ENCODE measurements around the gene ODAD3.

Gene ODAD3

DNA sequence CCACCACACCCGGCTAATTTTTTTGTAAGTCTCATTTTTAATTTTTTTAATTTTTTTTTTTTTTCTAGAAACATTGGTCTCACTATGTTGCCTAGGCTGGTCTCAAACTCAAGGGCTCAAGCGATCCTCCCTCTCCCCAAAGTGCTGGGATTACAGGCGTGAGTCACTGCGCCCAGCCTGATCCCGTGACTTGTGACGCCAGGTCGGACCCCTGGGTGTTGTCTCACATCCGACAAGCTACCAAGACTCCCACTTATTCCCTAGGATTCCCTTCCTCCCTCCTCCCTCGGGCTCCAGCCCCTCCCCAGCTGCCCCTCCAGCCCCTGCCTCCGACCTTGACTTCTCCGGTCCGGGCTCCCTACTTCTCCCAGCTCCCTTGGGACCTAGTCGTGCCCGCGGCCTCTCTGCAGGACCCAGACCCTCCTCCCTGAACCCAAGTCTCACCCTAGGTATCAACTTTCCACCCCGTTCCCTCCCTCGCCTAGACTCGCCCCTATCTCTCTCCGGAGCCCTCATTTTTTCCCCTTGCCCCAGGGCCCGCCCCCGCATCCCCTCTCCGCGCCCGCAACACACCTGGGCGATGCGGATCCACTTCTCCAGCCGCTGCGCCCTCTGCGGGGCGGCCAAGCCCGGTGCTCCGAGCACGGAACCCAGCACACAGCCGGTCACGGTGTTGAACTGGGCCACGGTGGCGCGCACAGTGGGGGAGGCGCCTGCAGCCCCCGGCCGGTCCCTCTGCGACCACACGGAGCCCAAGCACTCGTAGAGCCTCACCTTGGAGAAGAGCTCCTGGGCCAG is 28.9 kb downstream of the ODAD3 start:
- H3K27me3 ChIP-seq (ENCODE audit: insufficient read depth, low read length, poor library complexity), result no peaks in the 10 kb centered on the region
- DNase-seq (no peak), ATAC-seq (ENCODE audit: insufficient read depth, low read depth) (no peak)
- no peak overlapping the region for H3K9ac ChIP-seq (ENCODE audit: low read depth, low read length)
- H3K79me2 ChIP-seq (ENCODE audit: insufficient read depth, low read length), result no peaks in the 10 kb centered on the region
- H3K4me2 ChIP-seq (ENCODE audit: insufficient read depth, low read length), result no peak overlapping the region
- no peak for TF ChIP-seq EZH2 (IDR thresholded peaks at IDR 0.05; ENCODE audit: borderline replicate concordance, low read depth, low read length, severe bottlenecking)
- TF ChIP-seq, protein P1, sequence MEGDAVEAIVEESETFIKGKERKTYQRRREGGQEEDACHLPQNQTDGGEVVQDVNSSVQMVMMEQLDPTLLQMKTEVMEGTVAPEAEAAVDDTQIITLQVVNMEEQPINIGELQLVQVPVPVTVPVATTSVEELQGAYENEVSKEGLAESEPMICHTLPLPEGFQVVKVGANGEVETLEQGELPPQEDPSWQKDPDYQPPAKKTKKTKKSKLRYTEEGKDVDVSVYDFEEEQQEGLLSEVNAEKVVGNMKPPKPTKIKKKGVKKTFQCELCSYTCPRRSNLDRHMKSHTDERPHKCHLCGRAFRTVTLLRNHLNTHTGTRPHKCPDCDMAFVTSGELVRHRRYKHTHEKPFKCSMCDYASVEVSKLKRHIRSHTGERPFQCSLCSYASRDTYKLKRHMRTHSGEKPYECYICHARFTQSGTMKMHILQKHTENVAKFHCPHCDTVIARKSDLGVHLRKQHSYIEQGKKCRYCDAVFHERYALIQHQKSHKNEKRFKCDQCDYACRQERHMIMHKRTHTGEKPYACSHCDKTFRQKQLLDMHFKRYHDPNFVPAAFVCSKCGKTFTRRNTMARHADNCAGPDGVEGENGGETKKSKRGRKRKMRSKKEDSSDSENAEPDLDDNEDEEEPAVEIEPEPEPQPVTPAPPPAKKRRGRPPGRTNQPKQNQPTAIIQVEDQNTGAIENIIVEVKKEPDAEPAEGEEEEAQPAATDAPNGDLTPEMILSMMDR (IDR thresholded peaks at IDR 0.05; ENCODE audit: borderline replicate concordance, extremely low read depth, low read length, poor library complexity, severe bottlenecking), result no peak
- no peaks in the 10 kb centered on the region for H3K4me1 ChIP-seq (ENCODE audit: insufficient read depth, low read length)
- H3K27ac ChIP-seq (ENCODE audit: low read length), result no peak overlapping the region
- H2AFZ ChIP-seq (ENCODE audit: low read depth, low read length), result no peak overlapping the region
- H3K9me3 ChIP-seq (ENCODE audit: insufficient read depth, low read length, severe bottlenecking), result no peaks in the 10 kb centered on the region
- no peaks in the 10 kb centered on the region for H4K20me1 ChIP-seq (ENCODE audit: insufficient read depth, low read length)
- no peaks in the 10 kb centered on the region for H3K36me3 ChIP-seq (ENCODE audit: insufficient read depth, low read length)
- H3K4me3 ChIP-seq (ENCODE audit: low read depth in 1 of 2, low read length in 2 of 2), result no peak overlapping the region

DNA sequence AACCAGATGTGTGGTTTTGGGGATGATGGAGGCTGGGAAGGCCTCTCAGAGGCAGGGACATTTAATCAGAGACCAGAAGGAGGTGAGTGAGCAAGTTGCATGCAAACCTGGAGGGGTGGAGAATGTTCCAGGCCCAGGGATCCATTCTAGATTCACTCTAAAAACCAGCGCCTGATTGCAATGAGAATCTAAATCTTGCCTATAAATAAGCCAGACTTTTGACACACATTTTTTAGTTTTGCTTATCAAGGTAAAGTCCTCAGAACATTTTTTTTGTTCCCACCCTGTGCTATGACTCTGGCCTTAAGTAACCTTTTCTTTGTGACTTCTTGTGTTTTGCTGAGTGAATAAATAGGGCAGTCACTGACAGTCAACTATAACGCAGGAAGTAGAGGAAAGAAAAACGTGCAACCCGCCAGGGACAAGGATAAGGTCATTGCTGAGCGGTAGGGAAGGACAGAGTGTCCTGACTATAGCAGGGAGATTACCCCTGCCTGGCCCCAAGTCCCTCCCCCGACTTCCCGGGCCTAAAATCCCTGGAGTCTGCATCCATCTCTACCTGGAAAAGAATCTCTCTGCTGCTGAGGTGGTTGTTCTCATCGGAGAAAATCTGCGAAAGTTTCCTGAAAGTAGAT is 30.2 kb downstream of the ODAD3 start:
- H3K4me3 ChIP-seq (ENCODE audit: low read depth in 1 of 2, low read length in 2 of 2), result no peak overlapping the region
- no peak overlapping the region for H3K4me2 ChIP-seq (ENCODE audit: insufficient read depth, low read length)
- no peak overlapping the region for H3K27ac ChIP-seq (ENCODE audit: low read length)
- TF ChIP-seq, protein P1 (IDR thresholded peaks at IDR 0.05; ENCODE audit: borderline replicate concordance, extremely low read depth, low read length, poor library complexity, severe bottlenecking), result no peak
- TF ChIP-seq EZH2 (IDR thresholded peaks at IDR 0.05; ENCODE audit: borderline replicate concordance, low read depth, low read length, severe bottlenecking), result no peak
- H3K4me1 ChIP-seq (ENCODE audit: insufficient read depth, low read length), result no peaks in the 10 kb centered on the region
- no peaks in the 10 kb centered on the region for H3K36me3 ChIP-seq (ENCODE audit: insufficient read depth, low read length)
- H4K20me1 ChIP-seq (ENCODE audit: insufficient read depth, low read length), result no peaks in the 10 kb centered on the region
- H2AFZ ChIP-seq (ENCODE audit: low read depth, low read length), result peak overlapping the region; percentile 45; the same call in 1 of the 2 replicates
- no peak overlapping the region for H3K9ac ChIP-seq (ENCODE audit: low read depth, low read length)
- H3K79me2 ChIP-seq (ENCODE audit: insufficient read depth, low read length), result no peaks in the 10 kb centered on the region
- DNase-seq (no peak), ATAC-seq (ENCODE audit: insufficient read depth, low read depth) (no peak)
- H3K9me3 ChIP-seq (ENCODE audit: insufficient read depth, low read length, severe bottlenecking), result no peaks in the 10 kb centered on the region
- no peaks in the 10 kb centered on the region for H3K27me3 ChIP-seq (ENCODE audit: insufficient read depth, low read length, poor library complexity)

DNA sequence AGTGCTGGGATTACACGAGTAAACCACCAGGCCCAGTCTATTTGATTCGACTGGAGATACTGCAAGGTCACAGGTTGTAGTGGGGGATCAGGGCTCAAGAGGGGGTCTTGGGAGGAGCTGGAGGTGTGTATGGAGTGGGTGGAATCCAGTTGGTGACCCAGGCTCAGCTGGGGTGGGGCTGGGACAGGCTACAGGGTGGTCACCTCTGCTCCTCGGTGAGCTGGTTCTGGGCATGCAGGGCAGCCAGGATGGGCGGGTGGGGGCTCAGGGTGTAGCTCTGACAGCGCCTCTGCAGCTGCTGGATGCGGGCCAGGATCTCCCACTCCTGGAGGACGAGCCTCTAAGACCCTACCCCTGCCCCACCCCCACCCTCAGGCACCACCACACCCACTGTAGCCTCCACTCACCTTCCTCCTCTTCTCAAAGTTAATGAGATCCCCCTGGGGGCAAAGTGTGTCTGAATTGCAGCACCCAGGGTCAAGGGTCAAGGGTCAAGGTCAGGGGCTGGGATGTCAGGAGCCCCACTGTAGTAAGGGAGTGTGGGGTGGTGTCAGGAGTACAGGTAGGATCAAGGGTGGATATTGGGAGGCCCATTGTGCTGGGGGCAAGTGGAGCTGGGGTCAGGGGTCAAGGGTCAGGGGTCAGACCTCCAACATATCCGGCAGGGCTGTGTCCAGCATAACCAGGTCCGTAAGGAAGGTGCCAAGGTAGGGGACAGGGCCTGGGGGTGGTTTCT is 32.9 kb downstream of the ODAD3 start:
- Histone ChIP-seq H3K36me3 (ENCODE audit: insufficient read depth, low read length) (no peaks in the 10 kb centered on the region), H3K4me3 (ENCODE audit: low read depth in 1 of 2, low read length in 2 of 2) (no peak overlapping the region), H3K4me2 (ENCODE audit: insufficient read depth, low read length) (no peak overlapping the region), H3K27me3 (ENCODE audit: insufficient read depth, low read length, poor library complexity) (no peaks in the 10 kb centered on the region), H3K9me3 (ENCODE audit: insufficient read depth, low read length, severe bottlenecking) (no peaks in the 10 kb centered on the region), H3K4me1 (ENCODE audit: insufficient read depth, low read length) (no peaks in the 10 kb centered on the region), H2AFZ (ENCODE audit: low read depth, low read length) (no peak overlapping the region), H3K9ac (ENCODE audit: low read depth, low read length) (no peak overlapping the region), H3K79me2 (ENCODE audit: insufficient read depth, low read length) (no peaks in the 10 kb centered on the region), H4K20me1 (ENCODE audit: insufficient read depth, low read length) (no peaks in the 10 kb centered on the region), H3K27ac (ENCODE audit: low read length) (no peak overlapping the region)
- TF ChIP-seq EZH2 (IDR thresholded peaks at IDR 0.05; ENCODE audit: borderline replicate concordance, low read depth, low read length, severe bottlenecking), result no peak
- TF ChIP-seq, protein P1 (IDR thresholded peaks at IDR 0.05; ENCODE audit: borderline replicate concordance, extremely low read depth, low read length, poor library complexity, severe bottlenecking), result no peak
- no peak for ATAC-seq (ENCODE audit: insufficient read depth, low read depth)
- DNase-seq, result no peak

Data from DND-41 (cell line).